HG03025 (cell line): ENCODE measurements around the gene RASSF5.

Experiments
- ATAC-seq: cut with Tn5 transposase; IDR thresholded peaks from one replicate; pipeline ENCODE4 v1.9.1; 2021; ENCODE audit warnings: mild to moderate bottlenecking, moderate library complexity; ENCODE audit not compliant: unreplicated experiment, low FRiP score

The RASSF5 gene

GRCh38 chr1:206495493-206496046, 11.8 kb upstream of the RASSF5 start:
- no peak for ATAC-seq

DNA sequence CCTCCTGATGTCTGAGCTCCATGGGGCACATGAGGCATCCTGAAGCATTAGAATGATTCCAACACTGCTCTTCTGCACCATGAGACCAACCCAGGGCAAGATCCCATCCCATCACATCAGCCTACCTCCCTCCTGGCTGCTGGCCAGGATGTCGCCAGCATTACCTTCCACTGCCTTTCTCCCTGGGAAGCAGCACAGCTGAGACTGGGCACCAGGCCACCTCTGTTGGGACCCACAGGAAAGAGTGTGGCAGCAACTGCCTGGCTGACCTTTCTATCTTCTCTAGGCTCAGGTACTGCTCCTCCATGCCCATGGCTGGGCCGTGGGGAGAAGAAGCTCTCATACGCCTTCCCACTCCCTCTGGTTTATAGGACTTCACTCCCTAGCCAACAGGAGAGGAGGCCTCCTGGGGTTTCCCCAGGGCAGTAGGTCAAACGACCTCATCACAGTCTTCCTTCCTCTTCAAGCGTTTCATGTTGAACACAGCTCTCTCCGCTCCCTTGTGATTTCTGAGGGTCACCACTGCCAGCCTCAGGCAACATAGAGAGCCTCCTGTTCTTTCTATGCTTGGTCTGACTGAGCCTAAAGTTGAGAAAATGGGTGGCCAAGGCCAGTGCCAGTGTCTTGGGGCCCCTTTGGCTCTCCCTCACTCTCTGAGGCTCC, 11.1 kb upstream of the RASSF5 start:
- no peak for ATAC-seq

- ATAC-seq, result no peak
These were observed 10.0 kb upstream of the RASSF5 start for GRCh38 chr1:206497363-206497762.

DNA sequence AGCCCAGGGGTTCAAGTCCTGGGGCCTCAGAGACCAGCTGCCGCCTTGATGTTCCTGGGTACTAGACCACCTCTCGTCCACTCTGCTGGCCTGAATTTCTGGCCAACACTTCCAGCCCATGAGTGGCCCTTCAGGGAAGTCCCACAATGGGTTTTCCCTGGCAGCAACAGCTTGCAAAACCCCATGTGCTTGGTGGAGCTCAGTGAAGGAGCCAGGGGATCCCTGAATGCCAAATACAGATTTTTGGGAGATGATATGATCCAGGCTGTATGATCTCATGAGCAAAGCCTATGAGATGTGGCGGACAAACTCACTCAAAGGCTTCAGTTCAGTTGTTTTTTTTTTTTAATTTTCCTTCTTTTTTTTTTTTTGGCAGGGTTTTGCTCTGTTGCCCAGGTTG, 9.6 kb upstream of the RASSF5 start:
- no peak for ATAC-seq

DNA sequence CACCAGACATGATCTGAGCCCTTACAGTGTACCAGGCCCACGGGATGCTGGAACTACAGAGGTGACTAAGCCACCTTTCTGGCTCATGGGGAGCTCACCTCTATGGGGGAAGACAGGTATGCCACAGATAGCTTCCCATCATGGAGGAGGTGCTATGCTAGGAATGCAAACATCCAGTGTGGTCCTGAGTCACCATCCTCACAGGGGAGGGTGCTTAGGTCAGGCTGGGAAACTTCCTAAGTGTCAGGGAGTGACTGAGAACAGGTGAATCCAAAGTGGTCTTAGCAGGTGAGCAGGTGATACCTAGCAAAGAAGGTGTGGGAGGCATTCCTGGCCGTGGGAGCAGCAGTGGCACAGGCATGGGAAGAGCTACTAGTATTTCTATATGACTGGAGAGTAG, 8.6 kb upstream of the RASSF5 start:
- no peak for ATAC-seq

GRCh38 chr1:206500046-206500445, 7.3 kb upstream of the RASSF5 start:
- ATAC-seq, result no peak

DNA sequence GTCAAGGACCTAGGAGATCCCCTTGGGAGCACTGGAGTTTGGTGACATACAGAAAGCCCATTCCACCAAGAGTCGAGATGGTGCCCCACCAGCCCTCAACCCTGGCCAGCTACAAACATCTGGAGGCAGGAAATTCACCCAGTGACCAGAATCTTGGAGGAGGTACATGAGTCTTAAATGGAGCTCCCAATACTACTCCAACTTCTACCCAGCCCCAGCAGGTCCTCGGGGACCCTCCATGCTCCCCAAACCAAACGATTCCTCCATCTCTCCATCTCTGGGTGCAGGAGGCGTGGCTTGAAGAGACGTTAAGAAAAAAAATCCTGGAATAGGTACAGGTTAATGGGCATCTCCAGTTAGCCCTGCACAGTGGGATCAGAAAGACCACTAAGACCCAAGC, 5.5 kb upstream of the RASSF5 start:
- no peak for ATAC-seq

DNA sequence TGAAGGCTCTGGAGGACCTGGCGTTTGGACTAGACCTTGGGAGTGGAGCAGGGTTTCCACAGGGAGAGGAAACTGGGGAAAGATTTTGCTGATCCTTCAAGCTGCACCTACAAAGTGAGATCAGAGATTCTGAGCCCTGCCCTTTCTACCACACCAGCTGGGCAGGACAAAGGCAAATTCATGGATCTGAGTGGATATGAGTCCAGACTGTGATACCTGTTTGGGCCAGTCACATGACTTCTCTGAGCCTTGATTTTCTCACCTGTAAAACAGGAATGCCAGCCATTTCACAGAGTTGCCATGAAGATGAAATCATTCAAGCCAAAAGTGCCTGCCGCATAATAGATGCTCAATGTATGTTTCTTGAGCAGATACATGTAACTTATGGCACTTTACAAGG, 4.9 kb upstream of the RASSF5 start:
- ATAC-seq, result no peak

- ATAC-seq, result no peak
These were observed 4.5 kb upstream of the RASSF5 start for GRCh38 chr1:206502812-206503211.

DNA sequence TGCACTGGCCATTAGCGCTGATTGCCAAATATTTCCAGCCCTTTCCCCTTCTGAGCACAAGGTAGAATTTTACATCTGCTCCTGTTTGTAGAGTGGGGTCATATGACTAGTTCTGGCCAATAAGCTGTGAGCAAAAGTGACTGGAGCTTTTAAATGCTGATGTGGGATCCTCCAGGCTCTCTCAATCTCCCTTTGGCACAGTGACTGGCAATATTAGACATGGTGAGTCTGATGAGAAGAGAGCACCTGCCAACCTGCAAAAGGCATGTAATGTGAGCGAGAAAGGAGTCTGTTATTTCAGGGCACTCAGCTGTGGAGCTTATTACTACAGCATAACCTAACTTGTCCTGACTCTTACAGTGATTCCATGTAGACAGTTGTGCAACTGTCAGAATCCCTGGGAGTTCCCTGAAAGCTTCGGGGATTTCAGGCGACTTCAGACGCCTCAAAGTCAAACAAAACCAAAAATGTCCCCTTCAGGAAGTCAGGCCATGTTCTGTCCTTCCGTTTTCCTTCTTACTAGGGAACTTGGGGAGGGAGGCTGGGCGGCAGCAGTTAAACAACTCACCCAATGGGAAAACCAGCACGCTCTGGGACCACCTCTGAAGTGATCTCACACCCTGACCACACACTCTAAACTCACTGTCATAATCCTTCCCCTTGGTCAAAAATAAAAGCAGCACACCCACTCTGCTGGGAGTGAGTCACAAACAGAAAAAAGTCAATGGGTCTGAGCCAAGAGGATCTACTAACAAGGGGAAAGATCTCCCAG, 3.6 kb upstream of the RASSF5 start:
- no peak for ATAC-seq

- no peak for ATAC-seq
These were observed 3.0 kb upstream of the RASSF5 start for GRCh38 chr1:206504363-206504713.

- ATAC-seq, result no peak
These were observed 1.5 kb upstream of the RASSF5 start for GRCh38 chr1:206505702-206506355.

GRCh38 chr1:206506405-206507283, 687 bp upstream of the RASSF5 start:
- peak; percentile 10 for ATAC-seq

GRCh38 chr1:206508130-206508889, 979 bp downstream of the RASSF5 start:
- ATAC-seq, result no peak

- no peak for ATAC-seq
These were observed 1.6 kb downstream of the RASSF5 start for GRCh38 chr1:206508956-206509355.

- ATAC-seq, result no peak
These were observed 2.4 kb downstream of the RASSF5 start for GRCh38 chr1:206509612-206510257.

GRCh38 chr1:206510371-206510770, 3.0 kb downstream of the RASSF5 start:
- no peak for ATAC-seq

DNA sequence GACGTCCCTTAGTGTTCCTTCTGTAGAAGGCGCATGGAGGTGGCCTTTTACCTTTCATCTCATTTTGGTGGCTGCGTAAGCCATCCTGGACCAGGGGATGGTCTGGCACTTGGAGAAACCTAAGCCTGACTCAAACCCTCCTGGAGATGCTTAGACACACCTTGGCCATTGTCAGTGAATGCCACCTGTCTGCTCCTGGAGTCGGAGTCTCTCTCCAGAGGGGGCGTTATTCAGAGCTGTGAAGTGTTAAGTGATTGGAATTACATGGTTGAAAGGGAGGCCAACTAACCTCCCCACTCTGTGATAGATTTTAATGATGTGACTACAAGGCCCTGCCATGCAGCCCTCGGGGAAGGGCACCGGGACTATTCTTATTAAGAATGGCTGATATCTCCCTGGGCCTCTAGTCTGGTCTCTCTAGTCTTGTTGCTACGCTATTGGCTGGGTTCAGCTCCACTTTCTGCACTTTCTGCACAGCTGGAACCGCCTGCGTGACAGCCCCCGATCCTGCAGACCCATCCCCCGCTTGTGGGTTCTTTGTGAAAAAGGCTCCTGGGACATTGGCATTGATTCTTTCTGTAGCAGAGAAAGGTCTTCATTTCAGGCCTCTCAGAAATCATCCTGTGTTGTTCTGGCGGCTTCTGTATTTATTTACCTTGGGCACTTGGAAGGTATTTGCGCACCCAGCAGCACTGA, 4.2 kb downstream of the RASSF5 start:
- no peak for ATAC-seq
